ENCODE results near the gene AMOTL1.

AMOTL1 gene

GRCh38 chr11:94858012-94858705 lies 90.0 kb downstream of the AMOTL1 start:
- DNase-seq (ENCODE audit: low read depth, low spot score), result no peak
- TF ChIP-seq SUZ12 (IDR thresholded peaks at IDR 0.05; ENCODE audit: extremely low read depth, insufficient read depth, insufficient read length) (no peak), YY1 (IDR thresholded peaks at IDR 0.05; ENCODE audit: insufficient read depth, insufficient read length) (no peak), ZNF274 (IDR thresholded peaks at IDR 0.05; ENCODE audit: low read depth, low read length) (no peak)
- Histone ChIP-seq H3K4me3 (ENCODE audit: insufficient read length, low read depth) (no peak overlapping the region), H3K9me3 (ENCODE audit: insufficient read depth, low read length) (no peaks in the 10 kb centered on the region), H3K4me1 (ENCODE audit: insufficient read depth, insufficient read length) (no peaks in the 10 kb centered on the region), H3K27me3 (ENCODE audit: insufficient read depth, insufficient read length) (no peaks in the 10 kb centered on the region), H3K9ac (ENCODE audit: insufficient read length, low read depth) (no peak overlapping the region), H3K36me3 (ENCODE audit: insufficient read depth, insufficient read length, low read length) (peaks cover 83% of the 10 kb centered on the region)

- H3K4me1 ChIP-seq (ENCODE audit: insufficient read depth, insufficient read length), result no peaks in the 10 kb centered on the region
Measured at GRCh38 chr11:94860333-94860732, 92.2 kb downstream of the AMOTL1 start.

GRCh38 chr11:94861306-94861845 lies 93.2 kb downstream of the AMOTL1 start:
- no peak for DNase-seq (ENCODE audit: low read depth, low spot score)
- Histone ChIP-seq H3K4me3 (ENCODE audit: insufficient read length, low read depth) (no peak overlapping the region), H3K36me3 (ENCODE audit: insufficient read depth, insufficient read length, low read length) (peaks cover 78% of the 10 kb centered on the region), H3K27me3 (ENCODE audit: insufficient read depth, insufficient read length) (no peaks in the 10 kb centered on the region), H3K4me1 (ENCODE audit: insufficient read depth, insufficient read length) (no peaks in the 10 kb centered on the region), H3K9ac (ENCODE audit: insufficient read length, low read depth) (no peak overlapping the region), H3K9me3 (ENCODE audit: insufficient read depth, low read length) (no peaks in the 10 kb centered on the region)
- no peak for TF ChIP-seq ZNF274 (IDR thresholded peaks at IDR 0.05; ENCODE audit: low read depth, low read length)
- no peak for TF ChIP-seq YY1 (IDR thresholded peaks at IDR 0.05; ENCODE audit: insufficient read depth, insufficient read length)
- TF ChIP-seq SUZ12 (IDR thresholded peaks at IDR 0.05; ENCODE audit: extremely low read depth, insufficient read depth, insufficient read length), result no peak

More at GRCh38 chr11:94860333-94860732, 92.2 kb downstream of the AMOTL1 start:
- H3K36me3 ChIP-seq (ENCODE audit: insufficient read depth, insufficient read length, low read length), result peaks cover 76% of the 10 kb centered on the region
- H3K9ac ChIP-seq (ENCODE audit: insufficient read length, low read depth), result no peak overlapping the region
- H3K9me3 ChIP-seq (ENCODE audit: insufficient read depth, low read length), result no peaks in the 10 kb centered on the region
- no peak for DNase-seq (ENCODE audit: low read depth, low spot score)
- no peaks in the 10 kb centered on the region for H3K27me3 ChIP-seq (ENCODE audit: insufficient read depth, insufficient read length)
- no peak for TF ChIP-seq SUZ12 (IDR thresholded peaks at IDR 0.05; ENCODE audit: extremely low read depth, insufficient read depth, insufficient read length)
- no peak for TF ChIP-seq YY1 (IDR thresholded peaks at IDR 0.05; ENCODE audit: insufficient read depth, insufficient read length)
- no peak overlapping the region for H3K4me3 ChIP-seq (ENCODE audit: insufficient read length, low read depth)

GRCh38 chr11:94862926-94863880 lies 95.0 kb downstream of the AMOTL1 start:
- Histone ChIP-seq H3K9ac (ENCODE audit: insufficient read length, low read depth) (no peak overlapping the region), H3K4me3 (ENCODE audit: insufficient read length, low read depth) (no peak overlapping the region), H3K4me1 (ENCODE audit: insufficient read depth, insufficient read length) (peaks cover 8% of the 10 kb centered on the region), H3K9me3 (ENCODE audit: insufficient read depth, low read length) (no peaks in the 10 kb centered on the region), H3K36me3 (ENCODE audit: insufficient read depth, insufficient read length, low read length) (peaks cover 80% of the 10 kb centered on the region), H3K27me3 (ENCODE audit: insufficient read depth, insufficient read length) (no peaks in the 10 kb centered on the region)
- DNase-seq (ENCODE audit: low read depth, low spot score), result no peak
- TF ChIP-seq YY1 (IDR thresholded peaks at IDR 0.05; ENCODE audit: insufficient read depth, insufficient read length) (no peak), ZNF274 (IDR thresholded peaks at IDR 0.05; ENCODE audit: low read depth, low read length) (no peak), SUZ12 (IDR thresholded peaks at IDR 0.05; ENCODE audit: extremely low read depth, insufficient read depth, insufficient read length) (no peak)

GRCh38 chr11:94864506-94865045 lies 96.4 kb downstream of the AMOTL1 start:
- peaks cover 12% of the 10 kb centered on the region for H3K4me1 ChIP-seq (ENCODE audit: insufficient read depth, insufficient read length)
- H3K36me3 ChIP-seq (ENCODE audit: insufficient read depth, insufficient read length, low read length), result peaks cover 79% of the 10 kb centered on the region
- DNase-seq (ENCODE audit: low read depth, low spot score), result no peak

GRCh38 chr11:94866231-94866822 lies 98.2 kb downstream of the AMOTL1 start:
- Histone ChIP-seq H3K9me3 (ENCODE audit: insufficient read depth, low read length) (no peaks in the 10 kb centered on the region), H3K4me1 (ENCODE audit: insufficient read depth, insufficient read length) (peaks cover 12% of the 10 kb centered on the region), H3K36me3 (ENCODE audit: insufficient read depth, insufficient read length, low read length) (peaks cover 80% of the 10 kb centered on the region), H3K4me3 (ENCODE audit: insufficient read length, low read depth) (no peak overlapping the region), H3K27me3 (ENCODE audit: insufficient read depth, insufficient read length) (no peaks in the 10 kb centered on the region), H3K9ac (ENCODE audit: insufficient read length, low read depth) (no peak overlapping the region)
- no peak for DNase-seq (ENCODE audit: low read depth, low spot score)
- TF ChIP-seq ZNF274 (IDR thresholded peaks at IDR 0.05; ENCODE audit: low read depth, low read length) (no peak), SUZ12 (IDR thresholded peaks at IDR 0.05; ENCODE audit: extremely low read depth, insufficient read depth, insufficient read length) (no peak), YY1 (IDR thresholded peaks at IDR 0.05; ENCODE audit: insufficient read depth, insufficient read length) (no peak)

More at GRCh38 chr11:94864506-94865045, 96.4 kb downstream of the AMOTL1 start:
- H3K9me3 ChIP-seq (ENCODE audit: insufficient read depth, low read length), result no peaks in the 10 kb centered on the region
- TF ChIP-seq YY1 (IDR thresholded peaks at IDR 0.05; ENCODE audit: insufficient read depth, insufficient read length) (no peak), ZNF274 (IDR thresholded peaks at IDR 0.05; ENCODE audit: low read depth, low read length) (no peak), SUZ12 (IDR thresholded peaks at IDR 0.05; ENCODE audit: extremely low read depth, insufficient read depth, insufficient read length) (no peak)
- H3K9ac ChIP-seq (ENCODE audit: insufficient read length, low read depth), result no peak overlapping the region
- no peak overlapping the region for H3K4me3 ChIP-seq (ENCODE audit: insufficient read length, low read depth)
- no peaks in the 10 kb centered on the region for H3K27me3 ChIP-seq (ENCODE audit: insufficient read depth, insufficient read length)
